HG02571 (cell line): ENCODE results near the gene TCEAL4.
"Not testable (repeated sequence)": the region's sequence is repeated elsewhere in the genome, so short reads cannot be mapped to it uniquely, and the experiment has no call there.

Experiments used
- ATAC-seq: cut with Tn5 transposase; IDR thresholded peaks from one replicate; pipeline ENCODE4 v1.9.1; 2021; ENCODE audit warnings: mild to moderate bottlenecking, moderate library complexity; ENCODE audit not compliant: unreplicated experiment

The TCEAL4 gene

GRCh38 chrX:103586659-103587058 lies 1.3 kb downstream of the TCEAL4 start:
- ATAC-seq: no peak

DNA sequence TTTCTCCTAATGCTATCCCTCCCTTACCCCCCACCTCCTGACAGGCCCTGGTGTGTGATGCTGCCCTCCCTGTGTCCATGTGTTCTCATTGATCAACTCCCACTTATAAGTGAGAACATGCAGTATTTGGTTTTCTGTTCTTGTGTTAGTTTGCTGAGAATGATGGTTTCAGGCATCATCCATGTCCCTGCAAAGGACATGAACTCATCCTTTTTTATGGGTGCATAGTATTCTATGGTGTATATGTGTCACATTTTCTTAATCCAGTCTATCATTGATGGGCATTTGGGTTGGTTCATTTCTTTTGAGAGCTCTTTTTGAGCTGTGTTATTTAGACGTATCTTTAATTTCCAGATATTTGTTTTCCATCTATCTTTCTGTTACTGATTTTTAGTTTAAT lies 7.0 kb downstream of the TCEAL4 start:
- not testable (repeated sequence) for ATAC-seq

GRCh38 chrX:103595202-103595601 lies 9.9 kb downstream of the TCEAL4 start:
- not testable (repeated sequence) for ATAC-seq

- ATAC-seq: peak; percentile 86
Measured at GRCh38 chrX:103607364-103608305, 22.3 kb downstream of the TCEAL4 start, which contains the start of gene TCEAL3. Gene TCEAL3 (plus strand): TSS chrX:103607963. CDS start chrX:103609065, 1,102 bp downstream.

DNA sequence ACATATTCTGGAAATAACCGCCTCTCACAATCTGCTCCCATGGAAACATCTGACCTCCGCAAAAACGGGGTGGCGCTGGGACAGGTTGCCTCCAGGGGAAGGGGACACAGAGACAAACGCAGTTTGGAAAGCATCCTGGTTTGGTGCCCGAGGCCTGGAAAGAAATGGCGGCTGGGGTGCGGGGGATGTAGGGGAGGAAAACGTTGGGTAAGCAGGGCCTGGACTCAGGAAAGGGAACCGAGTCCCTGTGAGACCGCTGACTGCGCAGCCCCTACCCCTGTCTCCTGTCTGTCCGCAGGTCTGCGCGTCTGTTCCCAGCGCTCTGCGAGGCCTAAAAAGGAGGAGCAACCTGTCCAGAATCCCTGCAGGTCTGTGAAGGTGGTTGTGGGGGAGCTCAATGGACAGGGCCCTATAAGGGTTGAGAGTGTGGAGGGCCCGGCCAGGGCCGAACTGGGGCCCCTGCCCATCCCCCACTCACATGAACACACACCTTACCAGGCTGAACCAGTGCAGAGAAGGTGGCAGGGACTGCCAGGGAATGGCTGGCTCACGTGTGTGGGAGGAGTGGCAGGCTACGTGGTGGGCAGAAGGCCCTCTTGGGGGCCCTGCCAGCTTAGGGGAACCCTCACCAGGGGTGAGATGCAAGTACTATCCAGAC lies 23.1 kb downstream of the TCEAL4 start:
- peak; percentile 14 for ATAC-seq

- no peak for ATAC-seq
Measured at GRCh38 chrX:103610282-103610681, 25.0 kb downstream of the TCEAL4 start.

DNA sequence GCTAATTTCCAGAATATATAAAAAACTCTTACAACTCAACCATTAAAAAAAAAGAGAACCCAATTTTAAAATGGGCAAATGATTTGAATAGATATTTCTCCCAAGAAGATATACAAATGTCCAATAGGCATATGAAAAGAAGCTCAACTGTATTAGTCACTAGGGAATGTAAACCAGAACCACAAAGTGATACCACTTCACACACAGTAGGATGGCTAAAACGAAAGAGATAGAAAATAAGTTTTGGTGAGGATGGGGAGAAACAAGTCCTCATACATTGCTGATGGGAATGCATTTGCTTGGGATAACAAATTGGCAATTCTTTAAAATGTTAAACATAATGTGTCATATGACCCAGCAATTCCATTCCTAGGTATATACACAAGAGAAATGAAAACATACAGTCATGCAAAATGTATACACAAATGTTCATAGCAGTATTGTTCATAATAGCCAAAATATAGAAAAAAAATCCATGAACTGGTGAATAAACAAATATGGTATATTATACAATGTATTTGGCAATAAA lies 28.1 kb downstream of the TCEAL4 start:
- ATAC-seq: no peak

DNA sequence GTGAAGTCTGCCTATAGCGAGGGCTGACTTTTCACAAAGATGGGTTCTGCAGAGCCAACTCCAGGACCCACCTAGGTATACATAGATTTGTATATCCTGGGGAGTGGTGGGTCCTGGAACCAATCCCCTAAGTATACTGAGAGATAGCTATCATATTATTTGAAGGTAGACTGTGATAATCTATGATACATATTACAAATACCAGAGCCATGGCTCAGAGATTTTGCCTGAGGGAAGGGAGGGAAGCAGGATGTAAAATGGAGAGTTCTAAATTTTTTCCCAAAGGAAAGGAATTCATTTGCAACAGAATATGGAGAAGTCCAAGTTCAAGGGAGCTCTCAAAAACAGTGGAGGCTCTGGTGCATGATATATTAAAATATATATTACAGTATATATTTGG lies 29.7 kb downstream of the TCEAL4 start:
- ATAC-seq: no peak

DNA sequence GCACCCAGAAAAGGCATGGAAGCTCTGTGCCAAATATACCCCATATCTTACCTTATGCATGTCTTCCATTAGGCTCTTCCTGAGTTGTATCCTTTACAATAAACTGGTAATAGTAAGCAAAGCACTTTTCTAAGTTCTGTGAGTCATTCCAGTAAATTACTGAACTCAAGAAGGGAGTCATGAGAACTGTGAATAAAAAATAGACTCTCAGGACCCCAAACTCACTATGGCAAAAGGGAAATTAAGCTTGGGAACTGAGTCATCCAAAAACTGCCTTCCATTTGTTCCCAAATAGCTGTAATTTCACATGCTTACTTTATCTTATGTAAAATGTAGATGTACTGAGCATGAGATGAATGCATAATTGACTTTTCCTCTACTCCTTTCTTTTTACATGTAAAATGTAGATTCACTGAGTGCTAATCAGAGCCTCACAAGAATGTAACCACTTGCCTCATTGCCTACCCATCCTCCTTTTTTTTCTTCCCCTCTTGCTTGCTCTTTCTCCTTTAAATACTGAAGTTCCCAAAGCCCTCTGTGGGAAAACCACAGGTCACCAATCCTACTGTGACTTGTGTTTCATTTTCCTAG lies 30.6 kb downstream of the TCEAL4 start:
- ATAC-seq: no peak

DNA sequence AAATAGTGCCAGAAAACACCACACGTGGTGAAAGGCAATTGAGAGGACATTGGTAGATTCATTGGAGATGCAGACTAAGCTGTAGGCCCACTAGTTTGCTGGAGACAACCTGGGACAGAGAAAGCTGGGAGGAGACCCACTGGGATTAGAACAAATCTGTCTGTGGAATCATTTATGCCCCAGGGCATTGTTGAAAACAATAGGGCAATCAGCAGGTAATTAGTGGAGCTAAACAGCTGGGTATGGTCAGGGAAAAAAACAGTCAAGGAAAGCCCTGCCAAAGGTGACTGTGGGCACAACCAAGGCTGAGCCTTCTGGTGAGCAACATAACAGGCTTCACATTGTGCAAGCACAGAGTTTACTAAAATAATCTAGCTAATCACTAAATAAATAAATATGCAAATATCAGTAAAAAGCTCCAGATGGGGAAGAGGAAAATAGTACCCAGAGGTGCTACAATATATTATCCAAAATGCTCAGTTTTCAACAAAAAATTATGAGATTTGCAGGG lies 31.4 kb downstream of the TCEAL4 start:
- ATAC-seq: no peak

- ATAC-seq: no peak
Measured at GRCh38 chrX:103624111-103624510, 38.8 kb downstream of the TCEAL4 start.

DNA sequence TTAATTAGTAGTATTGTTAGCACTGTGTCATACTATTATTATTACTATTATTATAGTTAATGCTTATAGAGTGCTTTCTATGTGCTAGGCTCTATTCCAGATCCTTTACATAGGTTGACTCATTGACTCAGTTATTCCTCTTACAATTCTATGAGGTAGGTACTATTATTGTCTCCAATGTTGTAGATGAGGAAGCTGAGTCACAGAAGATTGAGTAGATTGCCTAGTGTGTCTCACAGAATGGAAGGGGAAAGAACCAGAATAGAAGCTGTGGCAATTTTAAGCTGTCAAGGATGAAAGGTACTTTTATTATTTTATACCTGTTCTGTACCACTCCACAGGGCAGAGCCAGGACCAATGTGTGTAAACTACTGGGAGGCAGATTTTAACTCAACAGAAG lies 41.5 kb downstream of the TCEAL4 start:
- no peak for ATAC-seq

DNA sequence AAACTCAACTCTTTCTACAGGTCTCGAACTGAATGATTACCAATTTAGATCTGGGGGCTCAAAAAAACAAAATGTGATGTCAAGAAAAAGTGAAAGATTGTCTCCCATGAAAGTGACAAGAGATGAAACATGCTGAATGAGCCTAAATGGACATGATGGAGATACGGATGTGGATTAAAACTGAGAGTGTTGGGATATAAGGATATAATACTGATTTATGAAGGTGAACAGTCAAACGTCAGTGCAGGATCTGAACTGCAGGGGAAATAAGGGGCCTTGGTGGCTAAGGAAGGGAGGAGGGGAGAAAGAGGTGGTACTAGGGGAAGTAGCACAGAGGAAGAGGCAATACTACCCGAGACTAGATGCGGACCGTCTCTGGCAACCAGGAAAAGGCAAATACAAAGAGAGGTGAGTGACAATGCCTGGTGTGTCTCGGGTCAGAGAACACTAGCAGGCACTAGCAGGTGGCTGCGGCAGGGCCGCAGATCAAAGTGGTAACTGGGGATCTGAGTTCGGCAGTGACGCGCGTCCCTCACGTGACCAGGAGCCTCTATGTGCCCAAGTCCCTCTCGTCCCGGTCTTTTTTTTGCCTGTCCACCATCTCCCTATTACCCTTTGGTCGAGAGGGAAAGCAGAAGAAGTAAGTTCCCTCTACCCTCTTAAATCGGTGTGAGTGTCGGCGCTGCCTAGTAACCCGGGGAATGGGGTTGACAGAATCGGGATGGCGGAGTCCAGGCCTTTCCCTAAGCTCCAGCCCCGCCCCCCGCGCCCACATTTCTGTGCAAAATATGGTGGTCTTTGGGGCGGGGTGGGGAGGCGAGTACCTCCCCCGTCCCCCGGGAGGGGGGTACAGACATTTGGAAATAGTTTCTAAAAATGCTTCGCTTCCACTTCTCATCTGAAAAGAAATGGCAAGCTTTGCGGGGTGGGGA lies 43.3 kb downstream of the TCEAL4 start, which contains the start of gene TCEAL1:
Gene TCEAL1 (plus strand): TSS at position 590 of the 932 bp plus-strand sequence. CDS start 942 bp downstream, outside the sequence.
- ATAC-seq: peak; percentile 53

DNA sequence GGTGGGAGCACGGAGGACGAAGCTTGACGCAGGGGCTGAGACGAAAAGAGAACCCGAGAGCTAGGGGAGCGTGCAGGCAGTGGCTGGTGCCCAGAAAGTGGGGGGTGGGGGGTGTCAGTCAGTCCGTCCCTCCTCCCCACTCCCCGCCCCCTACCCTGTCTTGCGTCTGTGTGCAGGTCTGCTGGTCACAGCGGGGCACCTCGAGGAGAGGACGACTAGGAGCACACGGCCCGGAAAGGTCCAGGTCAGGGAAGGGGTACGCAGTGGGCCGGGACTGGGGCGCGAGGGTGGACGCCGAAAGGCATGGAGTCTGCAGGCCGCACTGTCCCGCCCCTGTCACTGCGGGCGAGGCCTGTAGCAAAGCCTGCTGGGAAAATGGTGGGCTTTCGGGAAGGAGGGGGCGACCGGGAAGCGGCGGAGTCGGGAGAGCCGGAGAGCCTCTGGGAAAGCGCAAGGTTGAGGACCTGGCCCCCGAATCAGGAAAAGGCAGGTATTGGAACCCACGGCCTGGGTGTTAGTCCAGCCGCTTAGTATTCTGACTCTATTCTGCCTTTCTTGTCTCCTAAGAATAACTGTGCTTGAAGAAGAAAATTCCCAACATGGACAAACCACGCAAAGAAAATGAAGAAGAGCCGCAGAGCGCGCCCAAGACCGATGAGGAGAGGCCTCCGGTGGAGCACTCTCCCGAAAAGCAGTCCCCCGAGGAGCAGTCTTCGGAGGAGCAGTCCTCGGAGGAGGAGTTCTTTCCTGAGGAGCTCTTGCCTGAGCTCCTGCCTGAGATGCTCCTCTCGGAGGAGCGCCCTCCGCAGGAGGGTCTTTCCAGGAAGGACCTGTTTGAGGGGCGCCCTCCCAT lies 44.2 kb downstream of the TCEAL4 start:
- ATAC-seq: peak; percentile 50

DNA sequence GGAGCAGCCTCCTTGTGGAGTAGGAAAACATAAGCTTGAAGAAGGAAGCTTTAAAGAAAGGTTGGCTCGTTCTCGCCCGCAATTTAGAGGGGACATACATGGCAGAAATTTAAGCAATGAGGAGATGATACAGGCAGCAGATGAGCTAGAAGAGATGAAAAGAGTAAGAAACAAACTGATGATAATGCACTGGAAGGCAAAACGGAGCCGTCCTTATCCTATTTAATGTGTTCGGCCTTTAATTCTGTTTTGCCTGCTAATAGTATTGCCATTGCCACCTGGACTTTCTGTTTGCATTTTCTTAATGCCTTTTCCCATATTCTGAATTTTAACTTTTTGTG lies 44.8 kb downstream of the TCEAL4 start:
- peak; percentile 9 for ATAC-seq

GRCh38 chrX:103631145-103631544 lies 45.8 kb downstream of the TCEAL4 start:
- ATAC-seq: no peak

DNA sequence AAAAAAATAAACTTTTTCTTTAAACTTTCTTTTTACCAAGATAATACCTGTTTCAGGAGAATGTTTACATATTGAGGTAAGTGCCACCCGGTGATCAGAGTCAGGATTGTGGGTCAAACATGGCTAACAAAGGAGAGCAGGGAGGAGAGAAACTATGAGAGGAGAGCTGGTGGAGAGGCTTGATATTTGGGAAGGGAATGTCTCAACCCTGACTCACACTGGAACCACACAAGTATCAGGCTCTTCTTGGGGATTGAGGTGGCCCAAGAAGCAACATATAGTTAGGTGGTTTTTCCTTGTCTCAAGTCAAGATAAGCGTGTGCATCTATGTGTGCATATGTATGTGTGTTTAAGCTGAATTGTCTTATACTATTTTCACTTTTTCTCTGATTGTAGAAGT lies 50.1 kb downstream of the TCEAL4 start:
- no peak for ATAC-seq
